ENCODE measurements around the gene LENG8. TPM values are rescaled to one million over a fixed set of nuclear protein-coding genes. Genes with fewer than 3 reads are reported as not detected.
A peak's percentile ranks its signal among the peaks of the same experiment; 100 is the strongest.

Gene LENG8
- 17.5 and 21.1 TPM in 2 replicates for total RNA-seq (2012; rRNA removed)
- polyA plus RNA-seq (2012; rRNA removed), result 93.9 and 108 TPM in 2 replicates
- polyA plus RNA-seq (2012; cell fraction: cytosol; rRNA removed), result 13.4 and 19.9 TPM in 2 replicates
- polyA plus RNA-seq (2012; cell fraction: nucleus; rRNA removed; ENCODE audit: low replicate concordance), result 1,067 and 1,629 TPM in 2 replicates
- percentile 96 among the genes with signal in this experiment for Bru-seq, nascent RNA
- percentile 100 among the genes with signal in this experiment for BruChase-seq, experiment 1, labeled RNA remaining after a 6-hour chase
- percentile 98 among the genes with signal in this experiment for BruChase-seq, experiment 2, labeled RNA remaining after a 2-hour chase
- long read RNA-seq, partial matches to known transcripts, result 5 of 99 reads
- long read RNA-seq, other reads (novel, unspliced or antisense), result 93 of 99 reads

DNA sequence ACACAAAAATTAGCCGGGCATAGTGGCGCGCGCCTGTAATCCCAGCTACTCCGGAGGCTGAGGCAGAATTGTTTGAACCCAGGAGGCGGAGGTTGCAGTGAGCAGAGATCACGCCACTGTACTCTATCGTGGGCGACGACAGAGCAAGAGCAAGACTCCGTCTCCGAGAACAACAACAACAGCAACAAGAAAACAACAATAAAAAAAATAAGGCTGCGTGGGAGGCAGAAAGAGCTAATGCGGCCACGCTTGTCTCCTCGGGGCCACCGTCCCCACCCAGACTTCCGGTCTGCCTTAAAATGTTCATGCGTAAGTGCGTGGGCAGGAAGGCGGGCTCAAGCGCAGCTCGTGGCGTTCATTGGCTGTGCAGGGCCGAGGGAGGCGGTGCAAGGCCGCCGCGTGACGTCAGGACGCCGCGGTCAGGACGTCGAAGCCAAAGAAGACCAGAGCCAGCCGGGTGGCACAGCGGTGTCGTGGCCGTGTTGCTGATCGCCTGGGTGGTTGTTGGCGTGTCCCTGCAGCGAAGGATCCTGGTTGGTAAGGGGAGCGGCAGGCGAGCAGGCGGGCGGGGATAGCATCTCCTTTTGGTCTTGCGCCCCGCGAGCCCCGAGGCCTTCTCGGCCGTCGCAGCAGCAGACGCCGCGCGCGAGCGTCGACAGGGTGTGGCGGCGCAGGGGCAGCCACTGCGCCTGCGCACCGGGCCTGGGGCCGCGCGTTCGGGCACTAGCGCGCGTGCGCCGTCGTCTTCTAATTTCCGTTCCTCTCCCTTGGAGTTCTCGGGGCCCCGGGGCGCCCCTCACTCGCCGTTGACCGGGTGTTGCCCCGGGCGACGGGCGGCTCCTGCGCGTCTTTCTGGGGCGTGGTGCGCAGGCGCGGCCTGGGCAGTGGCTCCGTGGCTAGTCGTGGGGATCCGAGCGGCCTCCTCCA lies at the start of gene LENG8:
LENG8 (plus strand) TSS at position 426 of the 927 bp plus-strand sequence. CDS start 2,146 bp downstream, outside the sequence.
- H2BK20ac ChIP-seq (ENCODE audit: low read depth, low read length), result no peak within 1 kb of the TSS
- POLR2A ChIA-PET (ENCODE audit: unreplicated experiment), result interaction anchor here (0.9 to 1.5 kb wide), 3 partner anchors 13 to 24 kb away, joined by 3 to 6 read pairs (median 3); partner anchors contain the start of genes CDC42EP5 and LENG9
- TF ChIP-seq RAD21 (IDR thresholded peaks at IDR 0.05; ENCODE audit: low read length) (no peak), RFX5 (IDR thresholded peaks at IDR 0.05; ENCODE audit: low read depth, low read length) (no peak), BHLHE40 (IDR thresholded peaks at IDR 0.05; ENCODE audit: low read depth, low read length) (no peak), MXI1 (IDR thresholded peaks at IDR 0.05; ENCODE audit: borderline replicate concordance, low read depth, low read length) (no peak), CEBPB (IDR thresholded peaks at IDR 0.05; ENCODE audit: low read depth, low read length) (0 out of 2 replicates have a peak, but pooled peaks have one; percentile 13), POLR2A (IDR thresholded peaks at IDR 0.05; ENCODE audit: low read depth, low read length) (peak; percentile 96), CHD1 (IDR thresholded peaks at IDR 0.05; ENCODE audit: low read depth, low read length) (peak; percentile 22; the same call in 1 of the 2 replicates)
- TF ChIP-seq, protein P1, sequence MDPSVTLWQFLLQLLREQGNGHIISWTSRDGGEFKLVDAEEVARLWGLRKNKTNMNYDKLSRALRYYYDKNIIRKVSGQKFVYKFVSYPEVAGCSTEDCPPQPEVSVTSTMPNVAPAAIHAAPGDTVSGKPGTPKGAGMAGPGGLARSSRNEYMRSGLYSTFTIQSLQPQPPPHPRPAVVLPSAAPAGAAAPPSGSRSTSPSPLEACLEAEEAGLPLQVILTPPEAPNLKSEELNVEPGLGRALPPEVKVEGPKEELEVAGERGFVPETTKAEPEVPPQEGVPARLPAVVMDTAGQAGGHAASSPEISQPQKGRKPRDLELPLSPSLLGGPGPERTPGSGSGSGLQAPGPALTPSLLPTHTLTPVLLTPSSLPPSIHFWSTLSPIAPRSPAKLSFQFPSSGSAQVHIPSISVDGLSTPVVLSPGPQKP (IDR thresholded peaks at IDR 0.05; ENCODE audit: borderline replicate concordance, low read depth, low read length), result peak; percentile 85; the same call in 1 of the 2 replicates
- TF ChIP-seq, protein P2, sequence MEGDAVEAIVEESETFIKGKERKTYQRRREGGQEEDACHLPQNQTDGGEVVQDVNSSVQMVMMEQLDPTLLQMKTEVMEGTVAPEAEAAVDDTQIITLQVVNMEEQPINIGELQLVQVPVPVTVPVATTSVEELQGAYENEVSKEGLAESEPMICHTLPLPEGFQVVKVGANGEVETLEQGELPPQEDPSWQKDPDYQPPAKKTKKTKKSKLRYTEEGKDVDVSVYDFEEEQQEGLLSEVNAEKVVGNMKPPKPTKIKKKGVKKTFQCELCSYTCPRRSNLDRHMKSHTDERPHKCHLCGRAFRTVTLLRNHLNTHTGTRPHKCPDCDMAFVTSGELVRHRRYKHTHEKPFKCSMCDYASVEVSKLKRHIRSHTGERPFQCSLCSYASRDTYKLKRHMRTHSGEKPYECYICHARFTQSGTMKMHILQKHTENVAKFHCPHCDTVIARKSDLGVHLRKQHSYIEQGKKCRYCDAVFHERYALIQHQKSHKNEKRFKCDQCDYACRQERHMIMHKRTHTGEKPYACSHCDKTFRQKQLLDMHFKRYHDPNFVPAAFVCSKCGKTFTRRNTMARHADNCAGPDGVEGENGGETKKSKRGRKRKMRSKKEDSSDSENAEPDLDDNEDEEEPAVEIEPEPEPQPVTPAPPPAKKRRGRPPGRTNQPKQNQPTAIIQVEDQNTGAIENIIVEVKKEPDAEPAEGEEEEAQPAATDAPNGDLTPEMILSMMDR (conservative IDR thresholded peaks at IDR 0.05; ENCODE audit: low read depth, low read length), result no peak
- TF ChIP-seq, protein P3, sequence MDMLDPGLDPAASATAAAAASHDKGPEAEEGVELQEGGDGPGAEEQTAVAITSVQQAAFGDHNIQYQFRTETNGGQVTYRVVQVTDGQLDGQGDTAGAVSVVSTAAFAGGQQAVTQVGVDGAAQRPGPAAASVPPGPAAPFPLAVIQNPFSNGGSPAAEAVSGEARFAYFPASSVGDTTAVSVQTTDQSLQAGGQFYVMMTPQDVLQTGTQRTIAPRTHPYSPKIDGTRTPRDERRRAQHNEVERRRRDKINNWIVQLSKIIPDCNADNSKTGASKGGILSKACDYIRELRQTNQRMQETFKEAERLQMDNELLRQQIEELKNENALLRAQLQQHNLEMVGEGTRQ (IDR thresholded peaks at IDR 0.05; ENCODE audit: low read depth, low read length), result peak; percentile 59; the same call in 1 of the 2 replicates

More for the DNA sequence above, at the start of gene LENG8:
- peaks cover 6% of the 10 kb centered on the region; the same call in 1 of the 2 replicates for H3K9me1 ChIP-seq (ENCODE audit: insufficient read depth, low read length)
- peak within 1 kb of the TSS; percentile 94 for H3K9ac ChIP-seq (ENCODE audit: low read depth, low read length)
- peak; percentile 99 for DNase-seq
- peak within 1 kb of the TSS; percentile 94 for H3K23ac ChIP-seq (ENCODE audit: low read depth, low read length)
- H3K18ac ChIP-seq (ENCODE audit: low read depth, low read length), result peak within 1 kb of the TSS; percentile 61
- peak within 1 kb of the TSS; percentile 100 for H2AK9ac ChIP-seq (replicated peaks; ENCODE audit: low read depth, low read length, poor library complexity)
- peak within 1 kb of the TSS; percentile 61 for H2BK120ac ChIP-seq (ENCODE audit: low read depth, low read length)
- peak within 1 kb of the TSS; percentile 100 for H2AK5ac ChIP-seq (ENCODE audit: low read depth, low read length)
- peak; percentile 91 for ATAC-seq (ENCODE audit: low read depth)
- peaks cover 36% of the 10 kb centered on the region for H3K36me3 ChIP-seq (ENCODE audit: control insufficient read depth, insufficient read depth, low read length)
- WGBS, 2 experiments (ENCODE audit: extremely low coverage in 2 of 2, insufficient read length in 1 of 2), result 0% methylated on average over 45 of the region's 96 CpGs; no CpG with 5 or more reads in 1 of the 2 experiments
- peaks cover 26 to 58% of the 10 kb centered on the region in 2 experiments for H3K79me1 ChIP-seq (ENCODE audit: low read depth in 1 of 2, low read length in 2 of 2)
- CTCF ChIA-PET, result interaction anchor here (1.1 to 1.4 kb wide), 2 partner anchors 10 to 15 kb away, joined by 4 to 5 read pairs; partner anchors contain the start of gene LENG9
- peaks cover 6% of the 10 kb centered on the region for H3K4me1 ChIP-seq (ENCODE audit: control insufficient read depth, insufficient read depth, low read length)
- in situ Hi-C loops (cut with MboI; ENCODE audit: low sequenced_read_pairs) (no loop called here), dilution Hi-C loops (cut with HindIII; ENCODE audit: low sequenced_read_pairs, unreplicated experiment) (no loop called here), intact Hi-C loops (cut with micrococcal nuclease) (loop anchor here (1.0 kb wide), 1 partner anchor 12 kb away; no protein-coding TSS in a partner anchor)
- H3K9me3 ChIP-seq (ENCODE audit: control insufficient read depth, insufficient read depth, low read length), result no peaks in the 10 kb centered on the region
- H2BK15ac ChIP-seq (ENCODE audit: low read depth, low read length), result peak within 1 kb of the TSS; percentile 65; the same call in 1 of the 3 replicates
- peak within 1 kb of the TSS; percentile 80 for H3K56ac ChIP-seq (ENCODE audit: extremely low read depth, insufficient read depth, low read length)
- H4K5ac ChIP-seq (ENCODE audit: low read depth, low read length), result peak within 1 kb of the TSS; percentile 78
- H4K20me1 ChIP-seq (ENCODE audit: insufficient read depth, low read length), result peaks cover 51% of the 10 kb centered on the region
- H4K91ac ChIP-seq (ENCODE audit: insufficient read depth, low read depth, low read length), result peak within 1 kb of the TSS; percentile 94
- peak within 1 kb of the TSS; percentile 93 for H3K4me2 ChIP-seq (ENCODE audit: low read depth, low read length)
- H2BK5ac ChIP-seq (ENCODE audit: low read depth, low read length, poor library complexity, severe bottlenecking), result peak within 1 kb of the TSS; percentile 92
- peak within 1 kb of the TSS; percentile 96 for H3K4ac ChIP-seq (ENCODE audit: low read depth, low read length)
- no TSS peak for BruUV-seq (replicated peaks)
- H3K27me3 ChIP-seq (ENCODE audit: control insufficient read depth, insufficient read depth, low read length), result no peaks in the 10 kb centered on the region
- H2AFZ ChIP-seq (replicated peaks; ENCODE audit: low read length, poor library complexity), result peak within 1 kb of the TSS; percentile 100
- peak within 1 kb of the TSS; percentile 97 for H3K27ac ChIP-seq (ENCODE audit: insufficient read depth, low read length)
- peak within 1 kb of the TSS; percentile 96 for H3K14ac ChIP-seq (replicated peaks; ENCODE audit: low read depth, low read length)
- H3K4me3 ChIP-seq (ENCODE audit: insufficient read depth, low read depth, low read length), result peak within 1 kb of the TSS; percentile 69
- peak within 1 kb of the TSS; percentile 87 to 99 for H4K8ac ChIP-seq (ENCODE audit: low read depth in 2 of 2, low read length in 2 of 2)

Data from IMR-90 (cell line).